Measurements from ENCODE around the gene LRFN3.

DNA sequence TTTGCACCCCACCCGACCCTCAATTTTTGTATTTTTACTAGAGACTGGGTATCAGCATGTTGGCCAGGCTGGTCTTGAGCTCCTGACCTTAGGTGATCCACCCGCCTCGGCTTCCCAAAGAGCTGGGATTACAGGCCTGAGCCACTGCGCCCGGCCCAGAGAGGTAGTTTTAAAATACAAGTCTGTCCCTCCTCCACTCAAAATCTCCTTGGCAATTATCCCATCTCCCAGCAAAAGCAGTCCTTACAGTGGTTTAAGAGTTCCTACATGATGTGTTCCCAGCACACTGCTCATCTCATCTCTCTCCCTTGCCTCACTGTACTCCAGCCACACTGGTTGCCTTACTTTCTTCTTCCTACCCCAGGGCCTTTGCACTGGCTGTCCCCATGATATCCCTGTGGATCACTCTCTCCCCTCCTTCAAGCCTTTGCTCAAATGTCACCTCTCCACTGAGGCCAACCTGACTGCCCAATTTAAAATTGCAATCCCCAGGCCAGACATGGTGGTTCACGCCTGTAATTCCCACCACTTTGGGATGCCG lies 24.3 kb downstream of the LRFN3 start:
- TF ChIP-seq CTCF (IDR thresholded peaks at IDR 0.05; ENCODE audit: low read depth, low read length), result no peak
- no peak for TF ChIP-seq EZH2phosphoT487 (IDR thresholded peaks at IDR 0.05; ENCODE audit: low read depth)
